ENCODE measurements around the gene DSG2. TPM values are rescaled to one million over a fixed set of nuclear protein-coding genes. Genes with fewer than 3 reads are reported as not detected.

The DSG2 gene
- total RNA-seq, 1 donor, result 9.0 TPM

GRCh38 chr18:31598021-31598805, 100.2 kb downstream of the DSG2 start:
- H3K9me3 ChIP-seq (ENCODE audit: low read depth, low read length), result no peaks in the 10 kb centered on the region
- H2AFZ ChIP-seq (ENCODE audit: low read length), result no peak overlapping the region
- H4K20me1 ChIP-seq (ENCODE audit: insufficient read depth, low read length), result no peaks in the 10 kb centered on the region
- H3K27me3 ChIP-seq (ENCODE audit: insufficient read depth, low read length), result no peaks in the 10 kb centered on the region
- no peaks in the 10 kb centered on the region for H3K36me3 ChIP-seq (ENCODE audit: insufficient read depth, low read length)
- TF ChIP-seq CTCF (IDR thresholded peaks at IDR 0.05; ENCODE audit: extremely low read depth, low read depth, low read length), result no peak
- no peak overlapping the region for H3K27ac ChIP-seq (ENCODE audit: low read depth, low read length)
- peak; percentile 27 for DNase-seq (ENCODE audit: insufficient read length, low spot score, missing footprints)
- H3K4me1 ChIP-seq (ENCODE audit: insufficient read depth, low read length), result peaks cover 3% of the 10 kb centered on the region
- no peak overlapping the region for H3K4me3 ChIP-seq (ENCODE audit: insufficient read depth, low read length)
- H3K79me2 ChIP-seq (ENCODE audit: insufficient read depth, low read length), result no peaks in the 10 kb centered on the region
- H3K4me2 ChIP-seq (ENCODE audit: insufficient read depth, low read length), result no peak overlapping the region

Other genes with a start within 250 kb of the DSG2 start
- gene DSG1, start 180.0 kb upstream of the DSG2 start, total RNA-seq, result not detected in 2 replicates
- not detected in 2 replicates for gene DSG4, start 121.4 kb upstream of the DSG2 start, total RNA-seq
- 1.4 and 1.8 TPM in 2 replicates for gene DSG3, start 50.4 kb upstream of the DSG2 start, total RNA-seq
- gene TTR, start 93.7 kb downstream of the DSG2 start, total RNA-seq, result not detected in 2 replicates
- 2.2 and 2.9 TPM in 2 replicates for gene B4GALT6, start 186.4 kb downstream of the DSG2 start, total RNA-seq